ENCODE measurements around the gene VPS39.

Gene VPS39

DNA sequence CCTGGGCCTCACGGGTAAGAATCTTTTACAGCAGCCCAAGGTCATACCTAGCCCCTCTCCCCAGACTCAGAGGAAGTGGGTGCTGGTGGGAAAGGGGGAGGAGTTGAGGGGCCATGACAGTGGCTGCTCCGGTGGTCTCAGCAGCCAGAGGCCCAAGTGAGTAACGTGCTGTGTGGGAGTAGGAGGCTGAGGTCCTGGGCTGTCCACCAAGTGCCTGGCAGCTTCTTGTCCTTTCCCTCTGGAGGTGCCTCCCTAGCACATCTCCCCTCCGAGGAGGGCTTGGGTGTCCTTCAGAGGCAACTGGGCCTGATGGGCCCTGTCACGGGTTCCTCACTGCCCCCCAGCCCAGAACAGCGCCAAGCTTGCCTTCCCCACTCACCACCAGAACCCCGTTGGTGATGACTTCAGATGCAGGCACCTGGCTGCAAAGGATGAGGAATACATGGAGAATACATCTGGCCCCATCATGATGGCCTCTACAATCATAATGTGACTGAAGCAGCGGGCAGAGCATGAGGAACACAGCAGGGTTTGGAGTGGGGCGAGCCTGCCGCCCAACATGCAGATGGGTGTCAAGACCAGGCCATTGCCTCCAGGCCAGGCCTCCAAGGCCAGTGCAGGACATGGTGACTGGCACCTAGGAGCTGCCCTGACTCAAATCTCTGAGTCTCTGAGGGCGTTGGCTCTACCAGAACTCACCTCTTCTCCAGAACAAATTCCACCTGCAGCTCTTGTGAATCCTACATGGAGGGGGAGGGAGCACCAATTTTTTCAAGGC is 55.0 kb downstream of the VPS39 start:
- H3K4me3 Mint-ChIP-seq = no peak overlapping the region
- H3K36me3 Mint-ChIP-seq (ENCODE audit: insufficient read depth) = no peaks in the 10 kb centered on the region
- ATAC-seq (replicated peaks) (no peak), DNase-seq (no peak)
- no peaks in the 10 kb centered on the region for H3K9me3 Mint-ChIP-seq
- no peak overlapping the region for H3K27ac Mint-ChIP-seq
- H3K27me3 Mint-ChIP-seq = peaks cover 0 to 13% of the 10 kb centered on the region in 2 donors
- no peaks in the 10 kb centered on the region for H3K4me1 Mint-ChIP-seq (ENCODE audit: low read depth in 2 of 2)

- no peaks in the 10 kb centered on the region for H3K9me3 Mint-ChIP-seq
- H3K36me3 Mint-ChIP-seq (ENCODE audit: insufficient read depth) = no peaks in the 10 kb centered on the region
- H3K27me3 Mint-ChIP-seq = peaks cover 0 to 17% of the 10 kb centered on the region in 2 donors
- peak overlapping the region in 1 of 2 donors; percentile 26 for H3K27ac Mint-ChIP-seq
- ATAC-seq (replicated peaks) (no peak), DNase-seq (no peak)
- no peak overlapping the region for H3K4me3 Mint-ChIP-seq
- no peaks in the 10 kb centered on the region for H3K4me1 Mint-ChIP-seq (ENCODE audit: low read depth in 2 of 2)
Measured at GRCh38 chr15:42152196-42152920, 55.7 kb downstream of the VPS39 start.

DNA sequence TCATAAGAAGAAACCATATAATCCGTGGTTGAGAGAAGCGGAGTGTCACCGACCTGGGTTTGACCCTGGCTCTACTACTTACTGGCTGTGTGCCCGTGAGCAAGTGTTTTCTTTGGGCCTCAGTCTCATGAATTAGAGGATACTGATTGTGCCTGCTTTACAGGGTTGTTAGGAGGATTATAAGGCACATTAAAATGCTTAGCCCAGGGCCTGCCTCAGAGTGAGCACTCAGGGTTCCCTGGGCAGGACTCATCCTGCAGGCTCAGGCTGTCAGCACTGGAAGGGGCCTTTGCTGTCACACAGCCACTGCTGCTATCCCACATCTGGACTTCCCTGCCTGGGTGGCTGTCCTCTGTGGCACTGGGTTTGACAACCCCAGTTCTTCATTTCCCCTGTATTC is 56.4 kb downstream of the VPS39 start:
- Mint-ChIP-seq H3K27ac (no peak overlapping the region), H3K9me3 (no peaks in the 10 kb centered on the region), H3K36me3 (ENCODE audit: insufficient read depth) (no peaks in the 10 kb centered on the region), H3K27me3 (peaks cover 0 to 21% of the 10 kb centered on the region in 2 donors), H3K4me1 (ENCODE audit: low read depth in 2 of 2) (no peaks in the 10 kb centered on the region), H3K4me3 (no peak overlapping the region)
- no peak for DNase-seq
- ATAC-seq (replicated peaks) = no peak

GRCh38 chr15:42151141-42151561 is 57.0 kb downstream of the VPS39 start:
- ATAC-seq (replicated peaks) (no peak), DNase-seq (no peak)
- no peak overlapping the region for H3K27ac Mint-ChIP-seq
- H3K27me3 Mint-ChIP-seq = peaks cover 0 to 24% of the 10 kb centered on the region in 2 donors
- H3K36me3 Mint-ChIP-seq (ENCODE audit: insufficient read depth) = no peaks in the 10 kb centered on the region
- H3K9me3 Mint-ChIP-seq = no peaks in the 10 kb centered on the region
- no peak overlapping the region for H3K4me3 Mint-ChIP-seq
- no peaks in the 10 kb centered on the region for H3K4me1 Mint-ChIP-seq (ENCODE audit: low read depth in 2 of 2)

- Mint-ChIP-seq H3K27ac (no peak overlapping the region), H3K27me3 (peaks cover 5 to 32% of the 10 kb centered on the region in 2 donors), H3K36me3 (ENCODE audit: insufficient read depth) (no peaks in the 10 kb centered on the region), H3K4me3 (no peak overlapping the region), H3K4me1 (ENCODE audit: low read depth in 2 of 2) (no peaks in the 10 kb centered on the region), H3K9me3 (no peaks in the 10 kb centered on the region)
- DNase-seq = no peak
- ATAC-seq (replicated peaks) = no peak
Measured at GRCh38 chr15:42150219-42150970, 57.7 kb downstream of the VPS39 start.

DNA sequence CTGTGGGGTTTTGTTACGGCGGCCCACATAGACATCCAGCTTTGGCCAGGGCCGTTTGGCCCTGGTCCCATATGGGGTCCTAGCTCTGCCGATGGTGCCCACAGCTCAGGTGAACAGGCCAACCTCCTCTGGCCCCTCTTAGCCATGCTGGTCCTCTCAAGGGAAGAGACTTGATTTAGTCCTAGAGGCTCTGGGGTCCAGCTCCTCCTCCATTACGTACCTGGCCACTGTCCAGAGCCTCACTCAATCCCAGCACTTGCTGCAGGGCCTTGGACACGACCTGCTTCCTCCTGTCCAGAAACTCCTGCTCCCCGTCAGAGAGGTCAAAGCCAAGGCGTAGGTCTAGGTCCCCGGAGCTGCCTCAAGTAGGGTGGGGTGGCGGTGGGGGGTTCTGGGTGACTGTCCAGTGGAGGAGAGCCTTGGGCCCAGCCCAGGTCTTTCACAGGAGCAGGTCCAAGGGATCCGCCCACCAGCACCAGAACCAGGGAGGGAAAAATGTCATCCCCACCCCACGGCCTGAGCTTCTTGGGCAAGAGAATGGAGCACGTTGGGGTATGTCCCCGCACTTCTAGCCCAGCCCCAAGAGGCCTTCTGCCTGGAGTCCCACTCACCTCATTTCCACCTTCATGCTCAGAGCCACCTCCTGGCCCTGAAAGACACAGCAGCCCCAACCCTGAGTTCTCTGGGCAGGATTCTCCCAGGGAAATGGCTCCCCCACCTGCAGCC is 58.4 kb downstream of the VPS39 start:
- no peaks in the 10 kb centered on the region for H3K36me3 Mint-ChIP-seq (ENCODE audit: insufficient read depth)
- ATAC-seq (replicated peaks) = no peak

DNA sequence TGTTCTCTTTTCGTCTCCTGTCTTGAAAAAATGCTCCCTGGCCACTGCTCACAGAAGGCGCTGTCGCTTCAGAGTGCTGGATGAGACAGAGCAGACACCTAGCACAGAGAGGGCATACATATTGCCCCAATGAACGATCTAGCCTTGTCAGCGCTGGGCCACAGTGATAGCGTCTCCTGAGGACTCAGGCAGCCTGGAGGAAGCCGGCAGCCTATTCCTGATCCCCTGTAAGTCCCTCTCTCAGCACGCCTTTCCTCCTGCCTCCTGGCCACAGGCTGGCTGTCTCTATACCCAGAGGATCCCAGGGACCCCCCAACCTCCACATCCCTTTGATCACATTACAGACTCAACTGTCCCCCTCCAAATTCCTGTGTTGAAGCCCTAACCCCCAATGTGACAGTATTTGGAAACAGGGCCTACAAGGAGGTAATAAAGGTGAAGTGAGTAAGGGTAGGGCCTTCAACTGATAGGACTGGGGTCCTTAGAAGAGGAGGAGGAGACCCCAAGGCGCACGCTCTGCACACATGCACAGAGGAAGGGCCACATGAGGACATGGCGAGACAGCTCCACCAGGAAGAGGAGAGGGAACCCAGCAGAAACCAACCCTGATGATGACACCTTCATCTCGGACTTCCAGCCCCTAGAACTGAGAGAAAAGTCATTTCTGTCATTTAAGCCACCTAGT is 59.2 kb downstream of the VPS39 start:
- no peaks in the 10 kb centered on the region for H3K9me3 Mint-ChIP-seq
- H3K4me3 Mint-ChIP-seq = no peak overlapping the region
- H3K4me1 Mint-ChIP-seq (ENCODE audit: low read depth in 2 of 2) = no peaks in the 10 kb centered on the region
- ATAC-seq (replicated peaks) (no peak), DNase-seq (no peak)
- H3K36me3 Mint-ChIP-seq (ENCODE audit: insufficient read depth) = no peaks in the 10 kb centered on the region
- peaks cover 14 to 46% of the 10 kb centered on the region in 2 donors for H3K27me3 Mint-ChIP-seq
- no peak overlapping the region for H3K27ac Mint-ChIP-seq

More for the DNA sequence above, 58.4 kb downstream of the VPS39 start:
- no peak for DNase-seq
- Mint-ChIP-seq H3K27me3 (peaks cover 12 to 39% of the 10 kb centered on the region in 2 donors), H3K4me3 (no peak overlapping the region), H3K9me3 (no peaks in the 10 kb centered on the region), H3K27ac (no peak overlapping the region), H3K4me1 (ENCODE audit: low read depth in 2 of 2) (no peaks in the 10 kb centered on the region)

DNA sequence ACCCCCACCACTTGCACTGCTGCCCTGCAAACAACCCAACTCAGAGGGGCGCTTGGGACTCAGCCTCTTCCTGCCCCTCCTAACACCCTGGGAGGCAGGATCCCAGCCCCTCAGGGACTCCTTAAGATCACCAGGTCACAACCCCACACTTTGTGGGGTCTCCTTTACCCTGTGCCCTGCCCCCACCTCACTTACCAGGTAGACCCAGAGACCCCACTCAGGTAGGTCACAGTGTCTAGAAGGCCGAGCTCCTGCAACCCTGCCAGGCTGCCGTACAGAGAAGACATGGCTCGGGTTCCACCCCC is 60.7 kb downstream of the VPS39 start:
- Mint-ChIP-seq H3K4me3 (no peak overlapping the region), H3K27me3 (peaks cover 21 to 61% of the 10 kb centered on the region in 2 donors), H3K4me1 (ENCODE audit: low read depth in 2 of 2) (no peaks in the 10 kb centered on the region), H3K27ac (no peak overlapping the region), H3K36me3 (ENCODE audit: insufficient read depth) (no peaks in the 10 kb centered on the region), H3K9me3 (no peaks in the 10 kb centered on the region)
- no peak for ATAC-seq (replicated peaks)
- no peak for DNase-seq

- Mint-ChIP-seq H3K4me1 (ENCODE audit: low read depth in 2 of 2) (no peaks in the 10 kb centered on the region), H3K27ac (no peak overlapping the region), H3K4me3 (no peak overlapping the region), H3K36me3 (ENCODE audit: insufficient read depth) (no peaks in the 10 kb centered on the region), H3K27me3 (peaks cover 21 to 66% of the 10 kb centered on the region in 2 donors), H3K9me3 (no peaks in the 10 kb centered on the region)
- ATAC-seq (replicated peaks) (no peak), DNase-seq (no peak)
Measured at GRCh38 chr15:42146551-42147430, 61.3 kb downstream of the VPS39 start.

DNA sequence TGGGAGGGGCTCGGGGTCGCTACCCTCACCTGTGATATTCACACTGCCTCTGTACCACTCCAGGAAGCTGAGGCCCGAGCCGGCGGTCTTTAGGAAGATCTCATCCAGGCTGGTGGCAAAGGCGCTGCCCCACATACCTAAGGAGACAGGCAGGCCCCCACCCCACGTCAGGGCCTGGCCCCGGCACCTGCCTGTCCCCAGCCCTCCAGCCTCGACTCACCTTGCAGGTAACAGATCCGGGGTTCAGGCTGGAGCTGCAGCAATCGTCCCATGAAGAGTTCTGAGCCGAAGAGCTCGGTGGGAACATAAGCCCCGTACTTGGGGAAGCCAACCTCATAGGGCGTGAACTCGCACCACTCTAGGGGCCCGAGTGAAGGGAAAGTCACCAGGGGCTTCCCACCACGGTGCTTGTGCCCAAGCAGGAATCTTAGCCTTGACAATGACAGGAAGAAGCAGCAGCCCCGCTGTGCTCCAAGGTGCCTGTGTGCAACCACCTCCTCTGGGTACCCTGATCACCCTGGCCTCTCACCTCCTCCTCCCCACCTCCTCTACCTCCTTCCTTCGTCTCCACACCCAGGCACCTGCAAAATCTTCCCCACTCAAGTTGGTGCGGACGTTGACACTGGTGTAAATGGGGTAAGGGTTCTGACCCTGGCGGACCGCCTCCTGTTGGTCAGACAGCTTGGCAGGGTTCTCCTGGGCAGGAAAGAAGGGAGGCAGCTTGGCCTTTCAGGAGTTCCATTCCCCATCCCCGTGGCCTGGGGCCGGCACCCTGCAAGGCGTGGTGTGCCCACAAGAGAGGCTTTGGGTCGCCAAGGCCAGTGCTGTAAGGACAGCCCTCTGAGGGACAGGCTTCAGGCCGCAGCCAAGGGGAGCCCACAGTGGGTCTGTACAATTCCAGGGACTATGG is 62.3 kb downstream of the VPS39 start:
- ATAC-seq (replicated peaks) (no peak), DNase-seq (no peak)
- no peaks in the 10 kb centered on the region for H3K4me1 Mint-ChIP-seq (ENCODE audit: low read depth in 2 of 2)
- no peak overlapping the region for H3K27ac Mint-ChIP-seq
- H3K27me3 Mint-ChIP-seq = peaks cover 21 to 66% of the 10 kb centered on the region in 2 donors
- no peaks in the 10 kb centered on the region for H3K36me3 Mint-ChIP-seq (ENCODE audit: insufficient read depth)
- no peak overlapping the region for H3K4me3 Mint-ChIP-seq
- no peaks in the 10 kb centered on the region for H3K9me3 Mint-ChIP-seq

GRCh38 chr15:42144841-42145375 is 63.2 kb downstream of the VPS39 start:
- Mint-ChIP-seq H3K9me3 (no peaks in the 10 kb centered on the region), H3K27me3 (peaks cover 21 to 64% of the 10 kb centered on the region in 2 donors), H3K4me3 (no peak overlapping the region), H3K36me3 (ENCODE audit: insufficient read depth) (no peaks in the 10 kb centered on the region), H3K4me1 (ENCODE audit: low read depth in 2 of 2) (no peaks in the 10 kb centered on the region), H3K27ac (no peak overlapping the region)
- DNase-seq = no peak
- no peak for ATAC-seq (replicated peaks)
